GM12892 (cell line): ENCODE data around the gene CYB5R3.

Experiments
- POLR2A ChIP-seq: IDR thresholded peaks from 2 replicates; pipeline ENCODE4 v1.6.1; 2011; ENCODE audit warnings: low read depth, low read length, control low read depth
- POLR2AphosphoS5 ChIP-seq: IDR thresholded peaks from 2 replicates; pipeline ENCODE4 v1.6.1; 2011; ENCODE audit warnings: low read depth, low read length, control low read depth
- TAF1 ChIP-seq: IDR thresholded peaks from 2 replicates; pipeline ENCODE4 v1.6.1; 2011; ENCODE audit warnings: low read depth, mild to moderate bottlenecking, control low read depth, low read length, borderline replicate concordance

DNA sequence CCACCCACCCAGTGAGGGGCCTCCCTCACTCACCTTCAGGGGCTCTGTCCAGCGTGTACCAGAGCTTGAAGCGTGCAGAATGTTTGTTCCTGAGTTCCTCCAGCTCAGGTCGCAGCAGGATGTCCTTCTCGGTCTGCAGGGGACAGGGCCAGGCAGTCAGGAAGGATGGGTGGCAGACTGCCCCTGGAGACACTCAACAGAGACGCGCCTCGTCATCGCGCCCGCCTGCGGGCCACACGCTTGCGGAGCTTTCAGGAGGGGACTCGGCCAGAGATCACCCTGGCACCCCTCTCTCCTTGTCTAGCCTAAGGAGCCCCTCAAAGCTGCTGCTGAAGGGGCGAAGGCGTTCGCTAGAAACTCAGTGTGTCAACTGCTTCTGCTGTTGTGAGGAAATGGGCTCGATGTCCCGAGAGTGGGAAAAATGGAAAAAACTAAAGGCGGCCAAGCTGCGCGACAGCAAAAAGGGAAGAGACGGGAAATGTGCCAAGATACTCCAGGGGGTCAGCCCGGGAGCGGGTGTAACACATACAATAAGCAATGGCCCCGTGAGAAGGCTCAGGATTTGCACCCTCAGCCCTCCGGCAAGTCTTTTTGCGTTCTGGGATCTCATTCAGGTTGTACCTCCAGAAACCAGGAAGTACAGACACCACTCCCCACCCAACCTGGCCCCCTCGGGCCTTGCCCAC is 25.3 kb downstream of the CYB5R3 start:
- TF ChIP-seq POLR2A, result no peak
- no peak for TF ChIP-seq TAF1
- no peak for TF ChIP-seq POLR2AphosphoS5
